ENCODE measurements around the gene NECTIN2. TPM values are rescaled to one million over a fixed set of nuclear protein-coding genes. Genes with fewer than 3 reads are reported as not detected.

The NECTIN2 gene
- total and polyA plus RNA-seq, 7 donors, result 9.0 to 32.9 (median 18.1) TPM

- 1% methylated on average over 18 to 20 of the region's 20 CpGs for WGBS, 3 donors
- ATAC-seq (peak in 1 of 4 donors; percentile 18), DNase-seq (no peak)
- Histone ChIP-seq H3K27me3 (ENCODE audit: insufficient read depth in 3 of 3, low read length in 2 of 3) (peaks cover 0 to 32% (median 18%) of the 10 kb centered on the region in 3 donors), H3K4me1 (no peaks in the 10 kb centered on the region), H3K36me3 (ENCODE audit: insufficient read depth in 1 of 2, low read depth in 1 of 2) (peaks cover 0 to 26% of the 10 kb centered on the region in 2 donors), H3K9me3 (no peaks in the 10 kb centered on the region), H3K27ac (no peak within 1 kb of the TSS), H3K4me3 (peak within 1 kb of the TSS; percentile 18)
- TF ChIP-seq CTCF (IDR thresholded peaks at IDR 0.05), result no peak
- intact Hi-C loops (cut with DNase I), result loop anchor here (5.0 to 10.0 kb wide), 2 partner anchors 149 to 152 kb away; no protein-coding TSS in a partner anchor
Measured at GRCh38 chr19:44905437-44906160, 59.5 kb downstream of the NECTIN2 start, which contains the start of gene APOE. APOE (plus strand) TSS chr19:44905796; CDS start chr19:44906625, 829 bp downstream.

GRCh38 chr19:44907613-44908012 lies 61.5 kb downstream of the NECTIN2 start:
- Histone ChIP-seq H3K27me3 (ENCODE audit: insufficient read depth in 3 of 3, low read length in 2 of 3) (peaks cover 0 to 48% (median 18%) of the 10 kb centered on the region in 3 donors), H3K9me3 (no peaks in the 10 kb centered on the region), H3K4me1 (no peaks in the 10 kb centered on the region), H3K27ac (no peak overlapping the region), H3K36me3 (ENCODE audit: insufficient read depth in 1 of 2, low read depth in 1 of 2) (peaks cover 0 to 5% of the 10 kb centered on the region in 2 donors), H3K4me3 (no peak overlapping the region)
- no peak for ATAC-seq
- 82 to 86% (median 83%) methylated on average over 12 of the region's 12 CpGs for WGBS, 3 donors
- DNase-seq, result no peak
- TF ChIP-seq CTCF (IDR thresholded peaks at IDR 0.05), result no peak
- intact Hi-C loops (cut with DNase I), result loop anchor here (5.0 to 10.0 kb wide), 2 partner anchors 147 to 150 kb away; no protein-coding TSS in a partner anchor

- 92 to 94% (median 93%) methylated on average over 43 to 46 of the region's 46 CpGs for WGBS, 3 donors
- no peaks in the 10 kb centered on the region for H3K4me1 ChIP-seq
- DNase-seq (no peak), ATAC-seq (no peak)
- H3K36me3 ChIP-seq (ENCODE audit: insufficient read depth in 1 of 2, low read depth in 1 of 2), result no peaks in the 10 kb centered on the region
- no peak for TF ChIP-seq CTCF (IDR thresholded peaks at IDR 0.05)
- no peak overlapping the region for H3K27ac ChIP-seq
- intact Hi-C loops (cut with DNase I), result loop anchor here (5.0 to 10.0 kb wide), 2 partner anchors 147 to 149 kb away; no protein-coding TSS in a partner anchor
- H3K27me3 ChIP-seq (ENCODE audit: insufficient read depth in 3 of 3, low read length in 2 of 3), result peaks cover 0 to 53% (median 18%) of the 10 kb centered on the region in 3 donors
- H3K4me3 ChIP-seq, result no peak overlapping the region
- no peaks in the 10 kb centered on the region for H3K9me3 ChIP-seq
Measured at GRCh38 chr19:44908074-44908835, 62.2 kb downstream of the NECTIN2 start.

DNA sequence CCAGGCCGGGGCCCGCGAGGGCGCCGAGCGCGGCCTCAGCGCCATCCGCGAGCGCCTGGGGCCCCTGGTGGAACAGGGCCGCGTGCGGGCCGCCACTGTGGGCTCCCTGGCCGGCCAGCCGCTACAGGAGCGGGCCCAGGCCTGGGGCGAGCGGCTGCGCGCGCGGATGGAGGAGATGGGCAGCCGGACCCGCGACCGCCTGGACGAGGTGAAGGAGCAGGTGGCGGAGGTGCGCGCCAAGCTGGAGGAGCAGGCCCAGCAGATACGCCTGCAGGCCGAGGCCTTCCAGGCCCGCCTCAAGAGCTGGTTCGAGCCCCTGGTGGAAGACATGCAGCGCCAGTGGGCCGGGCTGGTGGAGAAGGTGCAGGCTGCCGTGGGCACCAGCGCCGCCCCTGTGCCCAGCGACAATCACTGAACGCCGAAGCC lies 62.8 kb downstream of the NECTIN2 start:
- WGBS, 3 donors, result 89 to 92% (median 91%) methylated on average over 34 to 44 of the region's 44 CpGs
- intact Hi-C loops (cut with DNase I), result loop anchor here (5.0 to 10.0 kb wide), 2 partner anchors 146 to 148 kb away; no protein-coding TSS in a partner anchor

More for the DNA sequence above, 62.8 kb downstream of the NECTIN2 start:
- Histone ChIP-seq H3K9me3 (no peaks in the 10 kb centered on the region), H3K27ac (no peak overlapping the region), H3K4me3 (no peak overlapping the region), H3K36me3 (ENCODE audit: insufficient read depth in 1 of 2, low read depth in 1 of 2) (no peaks in the 10 kb centered on the region), H3K27me3 (ENCODE audit: insufficient read depth in 3 of 3, low read length in 2 of 3) (peaks cover 0 to 56% (median 18%) of the 10 kb centered on the region in 3 donors), H3K4me1 (no peaks in the 10 kb centered on the region)
- ATAC-seq, result no peak
- no peak for DNase-seq
- no peak for TF ChIP-seq CTCF (IDR thresholded peaks at IDR 0.05)
